ENCODE data around the gene CCR6. TPM values are rescaled to one million over a fixed set of nuclear protein-coding genes. Genes with fewer than 3 reads are reported as not detected.
A peak's percentile ranks its signal among the peaks of the same experiment; 100 is the strongest.

The CCR6 gene
- total RNA-seq, 6 donors from 2014 or later = 0.34 to 1.9 (median 1.0) TPM; not detected in 3

DNA sequence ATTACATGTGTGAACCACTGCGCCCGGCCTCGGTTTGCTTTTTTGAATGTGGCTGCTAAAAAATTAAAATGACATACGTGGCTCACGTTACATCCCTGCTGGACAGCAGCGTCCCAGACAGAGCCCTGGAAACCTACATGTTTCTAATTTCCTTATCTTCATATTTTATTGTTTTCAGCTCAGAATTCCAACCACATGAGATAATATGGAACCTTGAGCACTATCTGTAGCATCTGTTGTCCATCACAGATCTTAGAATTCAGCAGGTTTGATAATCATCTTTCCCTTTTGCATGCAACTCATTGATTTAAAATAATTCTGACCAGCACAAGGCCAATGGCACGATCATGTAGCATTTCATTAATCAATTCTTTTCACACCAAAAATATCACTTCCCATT lies 25.9 kb upstream of the CCR6 start:
- no peaks in the 10 kb centered on the region for H3K36me3 ChIP-seq
- DNase-seq = no peak
- H3K9me3 ChIP-seq = no peaks in the 10 kb centered on the region
- H3K27me3 ChIP-seq = no peaks in the 10 kb centered on the region
- no peak for ATAC-seq (ENCODE audit: low FRiP score in 2 of 2)
- H3K4me1 ChIP-seq = peaks cover 0 to 12% (median 5%) of the 10 kb centered on the region in 4 donors
- WGBS, 2 donors = 96 to 99% methylated on average over 7 of the region's 7 CpGs
- H3K4me3 ChIP-seq = no peak overlapping the region
- no peak overlapping the region for H3K27ac ChIP-seq
- no peak for TF ChIP-seq POLR2AphosphoS5 (IDR thresholded peaks at IDR 0.05)
- TF ChIP-seq, protein P1, sequence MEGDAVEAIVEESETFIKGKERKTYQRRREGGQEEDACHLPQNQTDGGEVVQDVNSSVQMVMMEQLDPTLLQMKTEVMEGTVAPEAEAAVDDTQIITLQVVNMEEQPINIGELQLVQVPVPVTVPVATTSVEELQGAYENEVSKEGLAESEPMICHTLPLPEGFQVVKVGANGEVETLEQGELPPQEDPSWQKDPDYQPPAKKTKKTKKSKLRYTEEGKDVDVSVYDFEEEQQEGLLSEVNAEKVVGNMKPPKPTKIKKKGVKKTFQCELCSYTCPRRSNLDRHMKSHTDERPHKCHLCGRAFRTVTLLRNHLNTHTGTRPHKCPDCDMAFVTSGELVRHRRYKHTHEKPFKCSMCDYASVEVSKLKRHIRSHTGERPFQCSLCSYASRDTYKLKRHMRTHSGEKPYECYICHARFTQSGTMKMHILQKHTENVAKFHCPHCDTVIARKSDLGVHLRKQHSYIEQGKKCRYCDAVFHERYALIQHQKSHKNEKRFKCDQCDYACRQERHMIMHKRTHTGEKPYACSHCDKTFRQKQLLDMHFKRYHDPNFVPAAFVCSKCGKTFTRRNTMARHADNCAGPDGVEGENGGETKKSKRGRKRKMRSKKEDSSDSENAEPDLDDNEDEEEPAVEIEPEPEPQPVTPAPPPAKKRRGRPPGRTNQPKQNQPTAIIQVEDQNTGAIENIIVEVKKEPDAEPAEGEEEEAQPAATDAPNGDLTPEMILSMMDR (IDR thresholded peaks at IDR 0.05) = no peak
- TF ChIP-seq POLR2A (IDR thresholded peaks at IDR 0.05) = no peak
- no peak for TF ChIP-seq EP300 (IDR thresholded peaks at IDR 0.05)

DNA sequence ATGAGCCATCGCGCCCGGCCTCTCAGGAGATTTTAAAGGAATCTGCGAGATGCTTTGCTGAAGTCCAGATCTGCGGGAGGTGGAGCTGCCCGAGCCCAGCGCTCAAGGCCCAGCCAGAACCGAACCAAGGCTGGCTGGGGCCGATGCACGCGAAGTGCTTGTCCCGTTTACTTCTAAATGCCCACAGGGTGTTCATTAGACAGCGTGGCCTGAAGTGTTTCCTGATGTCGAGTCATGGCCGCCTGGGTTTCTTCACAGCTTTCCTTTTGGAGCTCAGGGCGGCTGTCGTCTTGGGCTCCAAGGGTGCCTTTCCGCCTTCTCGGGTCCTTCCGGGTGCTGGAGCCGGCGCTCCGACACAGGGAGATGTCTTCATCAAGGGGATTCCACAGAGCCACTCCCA lies 25.1 kb upstream of the CCR6 start:
- ATAC-seq (ENCODE audit: low FRiP score in 2 of 2) (no peak), DNase-seq (peak in 1 of 2 donors; percentile 61)
- Histone ChIP-seq H3K4me1 (peaks cover 0 to 12% (median 5%) of the 10 kb centered on the region in 4 donors), H3K36me3 (no peaks in the 10 kb centered on the region), H3K27me3 (no peaks in the 10 kb centered on the region), H3K27ac (no peak overlapping the region), H3K9me3 (no peaks in the 10 kb centered on the region), H3K4me3 (no peak overlapping the region)
- 93 to 97% methylated on average over 16 to 23 of the region's 23 CpGs for WGBS, 2 donors
- TF ChIP-seq EP300 (IDR thresholded peaks at IDR 0.05) (no peak), POLR2AphosphoS5 (IDR thresholded peaks at IDR 0.05) (no peak), POLR2A (IDR thresholded peaks at IDR 0.05) (no peak)
- TF ChIP-seq, protein P1 (IDR thresholded peaks at IDR 0.05) = no peak

DNA sequence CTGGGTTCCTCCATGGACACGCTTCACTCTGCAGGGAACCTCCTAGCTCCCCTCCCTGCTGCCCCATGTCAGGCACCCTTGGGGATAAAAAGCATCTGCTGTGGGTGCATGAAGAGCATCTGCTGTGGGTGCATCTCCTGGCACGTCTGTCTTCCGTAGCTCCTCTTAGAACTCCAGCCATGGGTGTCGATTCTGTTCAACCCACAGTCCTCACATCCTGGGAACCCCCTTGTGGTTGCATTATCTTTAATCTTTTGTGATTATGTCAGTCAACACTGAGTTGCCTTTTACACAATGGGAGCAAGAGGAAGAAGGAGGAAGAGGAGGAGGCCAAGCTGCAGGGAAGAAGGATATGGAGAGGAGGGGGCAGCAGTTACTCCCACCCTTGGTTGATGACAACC lies 24.1 kb upstream of the CCR6 start:
- TF ChIP-seq, protein P1 (IDR thresholded peaks at IDR 0.05) = no peak
- no peak for TF ChIP-seq POLR2AphosphoS5 (IDR thresholded peaks at IDR 0.05)
- TF ChIP-seq POLR2A (IDR thresholded peaks at IDR 0.05) = no peak
- TF ChIP-seq EP300 (IDR thresholded peaks at IDR 0.05) = no peak

DNA sequence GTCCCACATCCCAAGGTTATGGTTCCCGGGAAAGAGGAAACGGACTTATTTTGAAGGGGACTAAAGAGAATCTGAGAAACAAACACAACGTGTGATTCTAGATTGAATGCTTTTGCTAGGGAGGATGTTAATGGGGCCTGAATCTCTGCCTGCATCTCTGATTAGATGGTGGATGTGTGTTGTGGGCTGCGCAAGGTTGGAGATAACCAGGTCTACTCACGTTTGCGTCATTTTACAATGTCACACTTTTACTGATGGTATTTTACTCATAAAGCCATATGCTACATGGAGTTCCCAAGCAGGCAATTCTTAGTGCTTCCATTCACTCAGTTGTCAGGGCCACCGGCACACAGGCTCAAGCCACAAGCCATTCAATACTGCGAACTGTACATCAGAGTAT lies 23.2 kb upstream of the CCR6 start:
- DNase-seq = no peak
- ATAC-seq (ENCODE audit: low FRiP score in 2 of 2) = no peak
- H3K4me1 ChIP-seq = peaks cover 0 to 2% (median 0%) of the 10 kb centered on the region in 4 donors
- no peak for TF ChIP-seq POLR2A (IDR thresholded peaks at IDR 0.05)
- TF ChIP-seq, protein P1 (IDR thresholded peaks at IDR 0.05) = no peak
- TF ChIP-seq EP300 (IDR thresholded peaks at IDR 0.05) = no peak
- TF ChIP-seq POLR2AphosphoS5 (IDR thresholded peaks at IDR 0.05) = no peak
- no peak overlapping the region for H3K4me3 ChIP-seq
- H3K36me3 ChIP-seq = no peaks in the 10 kb centered on the region
- no peak overlapping the region for H3K27ac ChIP-seq
- H3K27me3 ChIP-seq = no peaks in the 10 kb centered on the region
- H3K9me3 ChIP-seq = no peaks in the 10 kb centered on the region
- 81 to 88% methylated on average over 8 of the region's 8 CpGs for WGBS, 2 donors

More for the DNA sequence above, 24.1 kb upstream of the CCR6 start:
- Histone ChIP-seq H3K9me3 (no peaks in the 10 kb centered on the region), H3K36me3 (no peaks in the 10 kb centered on the region), H3K4me1 (peaks cover 0 to 7% (median 3%) of the 10 kb centered on the region in 4 donors), H3K27me3 (no peaks in the 10 kb centered on the region), H3K27ac (no peak overlapping the region), H3K4me3 (no peak overlapping the region)
- ATAC-seq (ENCODE audit: low FRiP score in 2 of 2) = no peak
- no peak for DNase-seq
- WGBS, 2 donors = 71 to 76% methylated on average over 4 of the region's 4 CpGs

DNA sequence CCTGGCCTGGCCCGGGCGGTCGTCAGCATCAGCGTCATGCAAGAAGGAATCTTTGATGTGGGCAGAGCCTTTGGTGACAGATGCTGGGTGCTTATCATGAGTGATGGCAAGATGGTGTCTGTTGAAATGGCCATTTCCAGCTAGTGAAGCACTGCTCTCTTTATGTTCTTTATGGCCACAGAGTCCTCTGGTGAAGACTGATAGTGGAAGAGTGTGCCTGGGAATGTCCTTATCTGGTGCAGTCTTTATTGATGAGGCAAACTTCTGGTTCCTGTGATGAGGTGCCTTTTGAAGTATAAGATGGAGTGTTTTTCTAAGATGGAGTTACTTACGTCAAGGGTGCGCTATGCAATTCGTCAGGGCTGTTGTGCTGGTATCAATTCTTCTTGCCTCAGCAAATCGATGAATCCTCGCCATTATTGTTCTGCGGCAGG lies 22.6 kb upstream of the CCR6 start:
- H3K27me3 ChIP-seq = no peaks in the 10 kb centered on the region
- 68 to 72% methylated on average over 10 of the region's 10 CpGs for WGBS, 2 donors
- TF ChIP-seq EP300 (IDR thresholded peaks at IDR 0.05) = no peak
- H3K4me3 ChIP-seq = no peak overlapping the region
- H3K36me3 ChIP-seq = no peaks in the 10 kb centered on the region
- H3K9me3 ChIP-seq = no peaks in the 10 kb centered on the region
- DNase-seq (no peak), ATAC-seq (ENCODE audit: low FRiP score in 2 of 2) (no peak)
- H3K4me1 ChIP-seq = no peaks in the 10 kb centered on the region
- H3K27ac ChIP-seq = no peak overlapping the region

Data from upper lobe of left lung (tissue), 6 donors.